GM13976 (cell line): ENCODE results near the gene FAM3A.
"Not testable (repeated sequence)": the region's sequence is repeated elsewhere in the genome, so short reads cannot be mapped to it uniquely, and the experiment has no call there.

ENCODE experiments used
- DNase-seq: peaks from one replicate; pipeline ENCODE4 v3.0.0; 2012; ENCODE audit warnings: low spot score
- CTCF ChIP-seq: IDR thresholded peaks from 2 replicates; pipeline ENCODE4 v1.5.1; 2012; ENCODE audit warnings: borderline replicate concordance, mild to moderate bottlenecking; ENCODE audit not compliant: insufficient read depth; ENCODE audit errors: extremely low read depth, missing control alignments, control extremely low read depth
- in situ Hi-C: fragments of 300-500 bp; cut with MboI; formaldehyde crosslinking; loops from one replicate; pipeline ENCODE4 v1.12.0; 2022; ENCODE audit warnings: low sequenced_read_pairs, mixed read lengths, inconsistent platforms; ENCODE audit not compliant: unreplicated experiment

FAM3A gene

GRCh38 chrX:154540897-154541535, 25.0 kb upstream of the FAM3A start:
- TF ChIP-seq CTCF, result no peak
- in situ Hi-C loops, result loop anchor here (25.0 kb wide), 1 partner anchor 529 kb away; the partner anchor contains the start of gene IRAK1
- no peak for DNase-seq

DNA sequence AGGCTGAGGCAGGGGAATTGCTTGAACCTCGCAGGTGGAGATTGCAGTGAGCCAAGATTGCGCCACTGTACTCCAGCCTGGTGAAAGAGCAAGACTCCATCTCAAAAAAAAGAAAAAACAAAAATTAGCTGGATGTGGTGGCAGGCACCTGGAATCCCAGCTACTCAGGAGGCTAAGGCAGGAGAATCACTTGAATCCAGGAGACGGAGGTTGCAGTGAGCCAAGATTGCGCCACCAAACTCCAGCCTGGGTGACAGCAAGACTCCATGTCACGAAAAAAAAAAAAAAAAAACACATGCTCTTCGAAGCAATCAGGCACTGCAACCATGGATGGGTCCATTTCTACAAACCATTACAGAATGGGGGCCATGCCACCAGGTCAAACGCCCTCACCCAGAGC, 24.3 kb upstream of the FAM3A start:
- DNase-seq, result not testable (repeated sequence)
- in situ Hi-C loops, result loop anchor here (25.0 kb wide), 1 partner anchor 528 kb away; the partner anchor contains the start of gene IRAK1

GRCh38 chrX:154539077-154539476, 23.0 kb upstream of the FAM3A start:
- no peak for DNase-seq
- in situ Hi-C loops, result loop anchor here (25.0 kb wide), 1 partner anchor 527 kb away; the partner anchor contains the start of gene IRAK1
- no peak for TF ChIP-seq CTCF

DNA sequence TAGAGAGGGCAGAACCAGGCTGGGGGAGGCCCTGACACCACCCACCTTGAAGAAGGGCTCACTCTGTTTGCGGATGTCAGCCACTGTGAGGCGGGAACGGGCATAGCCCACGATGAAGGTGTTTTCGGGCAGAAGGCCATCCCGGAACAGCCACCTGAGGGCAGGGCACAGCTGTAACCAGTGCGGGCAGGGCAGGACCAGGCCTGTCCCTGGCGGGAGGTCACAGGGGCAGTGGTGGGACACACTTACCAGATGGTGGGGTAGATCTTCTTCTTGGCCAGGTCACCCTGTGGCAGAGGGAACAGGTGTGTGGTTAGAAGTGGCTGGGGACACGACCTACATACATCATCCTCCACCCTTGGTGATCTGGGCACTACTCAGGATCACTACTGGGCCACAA, 19.9 kb upstream of the FAM3A start:
- no peak for DNase-seq
- TF ChIP-seq CTCF, result no peak
- in situ Hi-C loops, result loop anchor here (25.0 kb wide), 1 partner anchor 524 kb away; the partner anchor contains the start of gene IRAK1

GRCh38 chrX:154534526-154535322, 18.7 kb upstream of the FAM3A start:
- in situ Hi-C loops, result loop anchor here (25.0 kb wide), 1 partner anchor 522 kb away; the partner anchor contains the start of gene IRAK1
- peak; percentile 91 for DNase-seq
- TF ChIP-seq CTCF, result peak; percentile 100

GRCh38 chrX:154532690-154533089, 16.7 kb upstream of the FAM3A start:
- in situ Hi-C loops, result loop anchor here (25.0 kb wide), 1 partner anchor 520 kb away; the partner anchor contains the start of gene IRAK1
- DNase-seq, result no peak
- TF ChIP-seq CTCF, result no peak

- no peak for TF ChIP-seq CTCF
Measured at GRCh38 chrX:154531626-154532025, 15.6 kb upstream of the FAM3A start.

More at GRCh38 chrX:154531626-154532025, 15.6 kb upstream of the FAM3A start:
- in situ Hi-C loops, result loop anchor here (25.0 kb wide), 1 partner anchor 519 kb away; the partner anchor contains the start of gene IRAK1
- DNase-seq, result no peak
